Neural progenitor cell (in vitro differentiated cells): ENCODE results near the gene MYO7B.

Experiments used
- CTCF ChIP-seq: fragments of 200-600 bp; sonication (generic); IDR thresholded peaks from 2 replicates; pipeline ENCODE4 v1.5.1; 2017; ENCODE audit warnings: antibody characterized with exemption, mild to moderate bottlenecking
- EZH2phosphoT487 ChIP-seq: fragments of 200-600 bp; sonication (generic); IDR thresholded peaks from 2 replicates; pipeline ENCODE4 v1.6.1; 2017; ENCODE audit warnings: antibody characterized with exemption

- TF ChIP-seq CTCF (no peak), EZH2phosphoT487 (no peak)
Observed at GRCh38 chr2:127536707-127537541, 1.4 kb downstream of the MYO7B start.
